HepG2 (cell line): ENCODE data around the gene TBX10. TPM values are rescaled to one million over a fixed set of nuclear protein-coding genes. Genes with fewer than 3 reads are reported as not detected.
A peak's percentile ranks its signal among the peaks of the same experiment; 100 is the strongest.

ENCODE experiments used
- CREB1 ChIP-seq, 2 experiments: fragments of 450-650 bp in 1 of 2; IDR thresholded peaks; 2 replicates each; pipeline ENCODE4 v1.6.1; 2016 to 2017; ENCODE audit warnings: control low read depth in 1 of 2, mild to moderate bottlenecking in 1 of 2, missing compliant biosample characterization in 1 of 2, missing genetic modification characterization in 1 of 2
- DDIT3 ChIP-seq: sonication (generic); formaldehyde crosslinking; IDR thresholded peaks from 2 replicates; pipeline ENCODE4 v1.4.0; 2020; ENCODE audit warnings: mild to moderate bottlenecking, missing genetic modification reagents
- FOSL1 ChIP-seq: sonication (generic); formaldehyde crosslinking; IDR thresholded peaks from 2 replicates; pipeline ENCODE4 v1.9.0; 2021; ENCODE audit warnings: missing genetic modification reagents, borderline replicate concordance
- GABPA ChIP-seq, 2 experiments: IDR thresholded peaks; 2 replicates each; pipeline ENCODE4 v1.6.1; 2011 to 2016; ENCODE audit warnings: low read depth in 2 of 2, low read length in 1 of 2, missing biosample characterization in 1 of 2, missing genetic modification characterization in 1 of 2
- HIVEP1 ChIP-seq: sonication (generic); formaldehyde crosslinking; IDR thresholded peaks from 2 replicates; pipeline ENCODE4 v1.4.0; 2020; ENCODE audit warnings: mild to moderate bottlenecking, missing genetic modification reagents
- MEIS1 ChIP-seq: sonication (generic); formaldehyde crosslinking; IDR thresholded peaks from 2 replicates; pipeline ENCODE4 v1.9.0; 2021; ENCODE audit warnings: mild to moderate bottlenecking, missing genetic modification reagents, moderate library complexity, borderline replicate concordance
- NFKB2 ChIP-seq: sonication (generic); formaldehyde crosslinking; IDR thresholded peaks from 2 replicates; pipeline ENCODE4 v1.4.0; 2020; ENCODE audit warnings: missing genetic modification reagents, borderline replicate concordance
- PREB ChIP-seq: sonication (generic); formaldehyde crosslinking; IDR thresholded peaks from 2 replicates; pipeline ENCODE4 v1.4.0; 2020; ENCODE audit warnings: missing genetic modification reagents
- RAD21 ChIP-seq: fragments of 450-650 bp; formaldehyde crosslinking; IDR thresholded peaks from 2 replicates; pipeline ENCODE4 v1.5.0; 2020; ENCODE audit warnings: mild to moderate bottlenecking
- SRSF1 ChIP-seq: fragments of 200-400 bp; formaldehyde crosslinking; optimal IDR thresholded peaks from 2 replicates; pipeline ENCODE3; 2017; ENCODE audit warnings: mild to moderate bottlenecking, low read depth, low read length, moderate library complexity
- ZBTB1 ChIP-seq: sonication (generic); formaldehyde crosslinking; IDR thresholded peaks from 2 replicates; pipeline ENCODE4 v1.4.0; 2020; ENCODE audit warnings: missing genetic modification reagents, borderline replicate concordance
- ZHX2 ChIP-seq, 2 experiments: sonication (generic) in 1 of 2; formaldehyde crosslinking in 1 of 2; IDR thresholded peaks; 2 replicates each; pipeline versions ENCODE4 v1.6.1 to v1.9.0; 2014 to 2022; ENCODE audit warnings: antibody characterized with exemption in 1 of 2, borderline replicate concordance in 1 of 2, inconsistent platforms in 1 of 2, low read depth in 1 of 2, missing genetic modification reagents in 1 of 2
- ZNF180 ChIP-seq: sonication (generic); formaldehyde crosslinking; IDR thresholded peaks from 2 replicates; pipeline ENCODE4 v1.4.0; 2020; ENCODE audit warnings: low read depth, missing genetic modification reagents, borderline replicate concordance
- ZNF773 ChIP-seq: sonication (generic); formaldehyde crosslinking; IDR thresholded peaks from 2 replicates; pipeline ENCODE4 v1.4.0; 2020; ENCODE audit warnings: missing genetic modification reagents, borderline replicate concordance
- ZNF839 ChIP-seq: sonication (generic); formaldehyde crosslinking; IDR thresholded peaks from 2 replicates; pipeline ENCODE4 v1.4.0; 2020; ENCODE audit warnings: missing genetic modification reagents, mild to moderate bottlenecking, borderline replicate concordance
- ZNF878 ChIP-seq: sonication (generic); formaldehyde crosslinking; IDR thresholded peaks from 2 replicates; pipeline ENCODE4 v1.8.1; 2023; ENCODE audit warnings: mild to moderate bottlenecking, missing genetic modification reagents, moderate library complexity
- polyA plus RNA-seq, 8 experiments: library from polyadenylated mRNA; depleted of rRNA in 3 of 8; stranded (reverse) in 7 of 8; unstranded in 1 of 8; fragments of >200 nt; fragmentation: Illumina TruSeq in 4 of 8; extraction: Trizol in 4 of 8; gene quantifications; 2 replicates each; pipeline versions ENCODE4 v1.2.1 to v1.2.3, GENCODE V29; 2011 to 2016; ENCODE audit warnings: low read depth in 4 of 8, missing spikeins in 1 of 8, mixed read lengths in 1 of 8; ENCODE audit not compliant: insufficient read depth in 1 of 8
- total RNA-seq, 5 experiments: library from RNA; depleted of rRNA; stranded (reverse); fragments of >200 nt; fragmentation: Illumina TruSeq; extraction: Trizol; gene quantifications; 2 replicates each; pipeline ENCODE4 v1.2.3, GENCODE V29; 2016; ENCODE audit warnings: low read depth in 1 of 5

TBX10 gene
- total and polyA plus RNA-seq, 2 of the 13 experiments (the other 11 are each of a cell fraction or from before 2014, with no cell fraction given), result 0.27 to 1.7 TPM

GRCh38 chr11:67630228-67630942 lies 9.2 kb downstream of the TBX10 start (continued):
- 0 out of 2 replicates have a peak, but pooled peaks have one; percentile 61 for TF ChIP-seq ZNF773 (CRISPR knock-in tag)
- peak; percentile 50; the same call in 1 of the 2 replicates for TF ChIP-seq HIVEP1
- TF ChIP-seq FOSL1 (CRISPR knock-in tag), result no peak
- TF ChIP-seq ZHX2 (IDR thresholded peaks at IDR 0.05; ENCODE audit: low read depth), result peak; percentile 36; the same call in 1 of the 2 replicates
- 0 out of 2 replicates have a peak, but pooled peaks have one; percentile 42 for TF ChIP-seq ZHX2 (CRISPR knock-in tag; IDR thresholded peaks at IDR 0.05; ENCODE audit: borderline replicate concordance)
- TF ChIP-seq ZNF878 (CRISPR knock-in tag), result no peak
- TF ChIP-seq ZBTB1 (CRISPR knock-in tag), result no peak
- TF ChIP-seq DDIT3 (CRISPR knock-in tag), result no peak
- peak; percentile 84; the same call in 1 of the 2 replicates for TF ChIP-seq RAD21 (CRISPR knock-in tag)
- TF ChIP-seq CREB1 (IDR thresholded peaks at IDR 0.05), result no peak
- TF ChIP-seq CREB1 (CRISPR knock-in tag; IDR thresholded peaks at IDR 0.05), result no peak
- TF ChIP-seq ZNF180 (CRISPR knock-in tag), result 0 out of 2 replicates have a peak, but pooled peaks have one; percentile 40
- no peak for TF ChIP-seq GABPA (IDR thresholded peaks at IDR 0.05; ENCODE audit: low read depth, low read length)
- TF ChIP-seq GABPA (CRISPR knock-in tag; IDR thresholded peaks at IDR 0.05; ENCODE audit: low read depth), result peak; percentile 74
- TF ChIP-seq NFKB2 (CRISPR knock-in tag), result peak; percentile 82; the same call in 1 of the 2 replicates
- TF ChIP-seq MEIS1 (CRISPR knock-in tag), result peak; percentile 83; the same call in 1 of the 2 replicates
- peak; percentile 59 for TF ChIP-seq SRSF1
- 0 out of 2 replicates have a peak, but pooled peaks have one; percentile 67 for TF ChIP-seq PREB (CRISPR knock-in tag)
- no peak for TF ChIP-seq ZNF839 (CRISPR knock-in tag)
